Panc1 (cell line): ENCODE results near the gene TUFT1. TPM values are rescaled to one million over a fixed set of nuclear protein-coding genes. Genes with fewer than 3 reads are reported as not detected.

ENCODE experiments used
- ATAC-seq: fragments of 200-7000 bp; cut with Tn5 transposase; 2 replicates; pipeline ENCODE4 v1.9.1; 2020; ENCODE audit warnings: mild to moderate bottlenecking, moderate library complexity
- BruUV-seq: library from RNA; stranded (reverse); fragments of 400-500 nt; replicated peaks from 2 replicates; lab custom pipeline; 2021; lab: Mats Ljungman, UMichigan
- CTCF ChIA-PET: fragments of 300-600 bp; sonication (Branson Sonifier 250); formaldehyde crosslinking; loops from one replicate; lab custom pipeline; 2022; ENCODE audit warnings: antibody characterized with exemption; lab: Charles Lee
- POLR2A ChIA-PET: fragments of 300-600 bp; sonication (Branson Sonifier 250); formaldehyde crosslinking; loops from one replicate; lab custom pipeline; 2022; ENCODE audit warnings: antibody characterized with exemption; lab: Charles Lee
- DNase-seq: peaks from one replicate; pipeline ENCODE4 v3.0.0-alpha.2; 2010; ENCODE audit warnings: low read depth, low spot score
- H3K27ac ChIP-seq: 2 replicates; pipeline ENCODE4 v1.5.1; 2011; ENCODE audit warnings: mild to moderate bottlenecking, low read length, inconsistent platforms
- H3K27me3 ChIP-seq: fragments of 200-500 bp; sonication (Bioruptor generic); 2 replicates; pipeline ENCODE4 v1.6.0; 2014; ENCODE audit warnings: low read length, inconsistent platforms; ENCODE audit not compliant: control insufficient read depth, insufficient read depth
- H3K36me3 ChIP-seq: fragments of 200-500 bp; sonication (Bioruptor generic); 2 replicates; pipeline ENCODE4 v1.5.1; 2014; ENCODE audit warnings: inconsistent platforms, mild to moderate bottlenecking, low read length, moderate library complexity; ENCODE audit not compliant: control insufficient read depth, insufficient read depth
- H3K4me1 ChIP-seq: 2 replicates; pipeline ENCODE4 v1.5.1; 2011; ENCODE audit warnings: inconsistent platforms, mild to moderate bottlenecking, low read length, moderate library complexity; ENCODE audit not compliant: control insufficient read depth, insufficient read depth
- H3K4me3 ChIP-seq, 2 experiments: 2 replicates each; pipeline ENCODE4 v1.5.1; 2011 to 2012; ENCODE audit warnings: low read depth in 2 of 2, low read length in 2 of 2, mild to moderate bottlenecking in 2 of 2, inconsistent platforms in 1 of 2, moderate library complexity in 1 of 2
- H3K9me3 ChIP-seq: fragments of 200-500 bp; sonication (Bioruptor generic); 2 replicates; pipeline ENCODE4 v1.5.1; 2014; ENCODE audit warnings: low read depth, mild to moderate bottlenecking, inconsistent platforms, low read length, moderate library complexity; ENCODE audit not compliant: control insufficient read depth, insufficient read depth
- CTCF ChIP-seq: fragments of 450-650 bp; IDR thresholded peaks from 2 replicates; pipeline ENCODE4 v1.5.1; 2017; ENCODE audit warnings: mild to moderate bottlenecking
- POLR2AphosphoS5 ChIP-seq: IDR thresholded peaks from 2 replicates; pipeline ENCODE4 v1.6.1; 2012; ENCODE audit warnings: mild to moderate bottlenecking, low read depth, low read length, moderate library complexity
- SIN3A ChIP-seq: IDR thresholded peaks from 2 replicates; pipeline ENCODE4 v1.6.1; 2012; ENCODE audit warnings: low read depth, mild to moderate bottlenecking, low read length, moderate library complexity, borderline replicate concordance; ENCODE audit not compliant: insufficient read depth
- TCF7L2 ChIP-seq: IDR thresholded peaks from 2 replicates; pipeline ENCODE4 v1.6.1; 2011; ENCODE audit warnings: mild to moderate bottlenecking, low read depth, low read length, inconsistent platforms
- in situ Hi-C: cut with HindIII; loops from 2 replicates; pipeline ENCODE4 v1.10.0; 2016; ENCODE audit warnings: low sequenced_read_pairs, low pct_unique_long_range_greater_than_20kb
- intact Hi-C: fragments of 100-400 bp; cut with micrococcal nuclease; formaldehyde crosslinking; loops from one replicate; pipeline ENCODE4 v1.10.0; 2022; ENCODE audit not compliant: unreplicated experiment
- total RNA-seq: library from RNA; stranded (reverse); gene quantifications from one replicate; pipeline ENCODE4 v1.2.1, GENCODE V29; 2021; ENCODE audit not compliant: unreplicated experiment
- TF ChIP-seq, protein P1 (sequence below), 2 experiments: IDR thresholded peaks; 2 replicates each; pipeline ENCODE4 v1.6.1; 2011 to 2012; ENCODE audit warnings: low read depth in 2 of 2, control low read depth in 1 of 2, low read length in 1 of 2, mild to moderate bottlenecking in 1 of 2, moderate library complexity in 1 of 2; ENCODE audit not compliant: insufficient read depth in 1 of 2

The TUFT1 gene
- total RNA-seq, 1 experiment from 2014 or later: 66.4 TPM

DNA sequence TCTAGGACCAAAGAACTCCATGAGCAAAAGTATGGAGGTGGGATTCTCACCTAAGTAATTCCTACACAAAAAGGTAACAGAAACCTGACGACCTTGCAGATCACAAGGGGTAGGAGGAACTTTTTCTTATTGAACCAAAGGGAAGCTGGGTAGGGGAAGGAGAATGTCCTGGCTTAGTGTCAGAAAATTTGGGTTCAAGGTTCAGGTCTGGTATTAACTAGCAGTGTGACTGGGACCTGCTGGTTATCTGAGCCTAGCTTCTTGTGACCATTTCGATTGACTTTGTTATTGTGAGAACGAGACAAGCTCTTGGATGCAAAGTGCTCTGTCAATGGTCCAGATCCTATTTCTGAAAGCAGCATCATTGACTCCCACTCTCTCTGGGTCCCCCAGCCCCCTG, 66.7 kb downstream of the TUFT1 start:
- H3K27me3 ChIP-seq: no peaks in the 10 kb centered on the region
- H3K36me3 ChIP-seq: no peaks in the 10 kb centered on the region
- in situ Hi-C loops: no loop called here
- ATAC-seq (no peak), DNase-seq (no peak)
- POLR2A ChIA-PET: no interaction called here
- no peaks in the 10 kb centered on the region for H3K9me3 ChIP-seq
- TF ChIP-seq SIN3A: no peak
- TF ChIP-seq CTCF: no peak
- TF ChIP-seq TCF7L2: no peak
- TF ChIP-seq, protein P1, sequence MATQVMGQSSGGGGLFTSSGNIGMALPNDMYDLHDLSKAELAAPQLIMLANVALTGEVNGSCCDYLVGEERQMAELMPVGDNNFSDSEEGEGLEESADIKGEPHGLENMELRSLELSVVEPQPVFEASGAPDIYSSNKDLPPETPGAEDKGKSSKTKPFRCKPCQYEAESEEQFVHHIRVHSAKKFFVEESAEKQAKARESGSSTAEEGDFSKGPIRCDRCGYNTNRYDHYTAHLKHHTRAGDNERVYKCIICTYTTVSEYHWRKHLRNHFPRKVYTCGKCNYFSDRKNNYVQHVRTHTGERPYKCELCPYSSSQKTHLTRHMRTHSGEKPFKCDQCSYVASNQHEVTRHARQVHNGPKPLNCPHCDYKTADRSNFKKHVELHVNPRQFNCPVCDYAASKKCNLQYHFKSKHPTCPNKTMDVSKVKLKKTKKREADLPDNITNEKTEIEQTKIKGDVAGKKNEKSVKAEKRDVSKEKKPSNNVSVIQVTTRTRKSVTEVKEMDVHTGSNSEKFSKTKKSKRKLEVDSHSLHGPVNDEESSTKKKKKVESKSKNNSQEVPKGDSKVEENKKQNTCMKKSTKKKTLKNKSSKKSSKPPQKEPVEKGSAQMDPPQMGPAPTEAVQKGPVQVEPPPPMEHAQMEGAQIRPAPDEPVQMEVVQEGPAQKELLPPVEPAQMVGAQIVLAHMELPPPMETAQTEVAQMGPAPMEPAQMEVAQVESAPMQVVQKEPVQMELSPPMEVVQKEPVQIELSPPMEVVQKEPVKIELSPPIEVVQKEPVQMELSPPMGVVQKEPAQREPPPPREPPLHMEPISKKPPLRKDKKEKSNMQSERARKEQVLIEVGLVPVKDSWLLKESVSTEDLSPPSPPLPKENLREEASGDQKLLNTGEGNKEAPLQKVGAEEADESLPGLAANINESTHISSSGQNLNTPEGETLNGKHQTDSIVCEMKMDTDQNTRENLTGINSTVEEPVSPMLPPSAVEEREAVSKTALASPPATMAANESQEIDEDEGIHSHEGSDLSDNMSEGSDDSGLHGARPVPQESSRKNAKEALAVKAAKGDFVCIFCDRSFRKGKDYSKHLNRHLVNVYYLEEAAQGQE (IDR thresholded peaks at IDR 0.05; ENCODE audit: insufficient read depth in 1 of 2, low read depth in 2 of 2, low read length in 1 of 2): no peak
- no peak for TF ChIP-seq POLR2AphosphoS5
- no TSS peak for BruUV-seq
- intact Hi-C loops: no loop called here
- CTCF ChIA-PET: interaction anchor here (1.4 kb wide), 1 partner anchor 13 kb away, joined by 4 read pairs; no protein-coding TSS in a partner anchor
- no peak overlapping the region for H3K4me3 ChIP-seq
- peak overlapping the region; percentile 24; the same call in 1 of the 2 replicates for H3K27ac ChIP-seq
- H3K4me1 ChIP-seq: peaks cover 15% of the 10 kb centered on the region

GRCh38 chr1:151610142-151610541, 70.0 kb downstream of the TUFT1 start:
- POLR2A ChIA-PET: no interaction called here

More at GRCh38 chr1:151610142-151610541, 70.0 kb downstream of the TUFT1 start:
- CTCF ChIA-PET: no interaction called here
- in situ Hi-C loops (no loop called here), intact Hi-C loops (no loop called here)
- ATAC-seq: no peak
- Histone ChIP-seq H3K27ac (no peak overlapping the region), H3K4me1 (peaks cover 26% of the 10 kb centered on the region), H3K9me3 (no peaks in the 10 kb centered on the region), H3K36me3 (no peaks in the 10 kb centered on the region), H3K4me3 (no peak overlapping the region), H3K27me3 (no peaks in the 10 kb centered on the region)
- BruUV-seq: no TSS peak
- no peak for DNase-seq
- TF ChIP-seq, protein P1 (IDR thresholded peaks at IDR 0.05; ENCODE audit: insufficient read depth in 1 of 2, low read depth in 2 of 2, low read length in 1 of 2): no peak
- TF ChIP-seq CTCF (no peak), SIN3A (no peak), TCF7L2 (no peak), POLR2AphosphoS5 (no peak)
